Lower lobe of right lung (tissue), 2 donors: ENCODE data around the gene TSFM. TPM values are rescaled to one million over a fixed set of nuclear protein-coding genes. Genes with fewer than 3 reads are reported as not detected.

Experiments
- ATAC-seq, 2 donors: fragments of 200-7000 bp; cut with Tn5 transposase; one replicate each; pipeline ENCODE4 v1.9.1; 2020 to 2022; ENCODE audit warnings: mild to moderate bottlenecking in 2 of 2, moderate library complexity in 2 of 2
- DNase-seq: peaks from one replicate; pipeline ENCODE4 v3.0.0-alpha.2; 2020
- H3K27ac ChIP-seq: fragments of 200-600 bp; one replicate; pipeline ENCODE4 v1.8.0; 2022
- H3K27me3 ChIP-seq: fragments of 200-600 bp; one replicate; pipeline ENCODE4 v1.8.0; 2022; ENCODE audit warnings: low read depth
- H3K36me3 ChIP-seq: fragments of 200-600 bp; one replicate; pipeline ENCODE4 v1.8.0; 2022; ENCODE audit warnings: mild to moderate bottlenecking
- H3K4me1 ChIP-seq: fragments of 200-600 bp; one replicate; pipeline ENCODE4 v1.8.0; 2022
- H3K4me3 ChIP-seq: fragments of 200-600 bp; one replicate; pipeline ENCODE4 v1.8.0; 2022; ENCODE audit warnings: mild to moderate bottlenecking
- H3K9me3 ChIP-seq: fragments of 200-600 bp; one replicate; pipeline ENCODE4 v1.8.0; 2022
- intact Hi-C: fragments of 100-400 bp; cut with DNase I; formaldehyde crosslinking; loops from one replicate; pipeline ENCODE4 v1.11.0; 2022
- total RNA-seq: library from RNA; stranded (reverse); fragmentation: NEBNext Ultra II Directional; extraction: Animal tissue kit (Norgen Biotek cat#: 25700); gene quantifications from one replicate; pipeline ENCODE4 v1.2.1, GENCODE V29; 2021
- TF ChIP-seq, protein P1 (sequence below): fragments of 200-600 bp; IDR thresholded peaks from one replicate; pipeline ENCODE4 v1.8.0; 2022; ENCODE audit warnings: antibody characterized with exemption, mild to moderate bottlenecking
- donor health status: DM: no; HTN: yes; CAD: no; lungs with severe emphysema.

Gene TSFM
- total RNA-seq, 1 donor from 2014 or later = 22.6 TPM

DNA sequence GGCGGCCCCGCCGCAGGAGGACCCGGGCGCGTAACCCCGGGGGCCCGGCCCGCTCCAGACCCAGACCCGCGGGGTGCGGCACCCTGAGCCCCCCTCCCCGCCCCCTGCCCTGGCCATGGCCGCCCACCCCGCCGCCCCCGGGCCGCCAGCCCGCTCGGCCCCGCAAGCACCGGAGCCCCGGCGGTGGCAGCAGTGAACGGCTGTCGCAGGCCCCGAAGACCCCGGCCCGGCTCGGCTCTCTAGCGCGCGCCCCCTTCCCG is 27.5 kb upstream of the TSFM start:
- Histone ChIP-seq H3K4me3 (peak overlapping the region; percentile 64), H3K27me3 (no peaks in the 10 kb centered on the region), H3K4me1 (peaks cover 51% of the 10 kb centered on the region), H3K27ac (peak overlapping the region; percentile 78), H3K36me3 (peaks cover 29% of the 10 kb centered on the region), H3K9me3 (no peaks in the 10 kb centered on the region)
- intact Hi-C loops = no loop called here
- no peak for DNase-seq
- TF ChIP-seq, protein P1, sequence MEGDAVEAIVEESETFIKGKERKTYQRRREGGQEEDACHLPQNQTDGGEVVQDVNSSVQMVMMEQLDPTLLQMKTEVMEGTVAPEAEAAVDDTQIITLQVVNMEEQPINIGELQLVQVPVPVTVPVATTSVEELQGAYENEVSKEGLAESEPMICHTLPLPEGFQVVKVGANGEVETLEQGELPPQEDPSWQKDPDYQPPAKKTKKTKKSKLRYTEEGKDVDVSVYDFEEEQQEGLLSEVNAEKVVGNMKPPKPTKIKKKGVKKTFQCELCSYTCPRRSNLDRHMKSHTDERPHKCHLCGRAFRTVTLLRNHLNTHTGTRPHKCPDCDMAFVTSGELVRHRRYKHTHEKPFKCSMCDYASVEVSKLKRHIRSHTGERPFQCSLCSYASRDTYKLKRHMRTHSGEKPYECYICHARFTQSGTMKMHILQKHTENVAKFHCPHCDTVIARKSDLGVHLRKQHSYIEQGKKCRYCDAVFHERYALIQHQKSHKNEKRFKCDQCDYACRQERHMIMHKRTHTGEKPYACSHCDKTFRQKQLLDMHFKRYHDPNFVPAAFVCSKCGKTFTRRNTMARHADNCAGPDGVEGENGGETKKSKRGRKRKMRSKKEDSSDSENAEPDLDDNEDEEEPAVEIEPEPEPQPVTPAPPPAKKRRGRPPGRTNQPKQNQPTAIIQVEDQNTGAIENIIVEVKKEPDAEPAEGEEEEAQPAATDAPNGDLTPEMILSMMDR = no peak
- no peak for ATAC-seq

DNA sequence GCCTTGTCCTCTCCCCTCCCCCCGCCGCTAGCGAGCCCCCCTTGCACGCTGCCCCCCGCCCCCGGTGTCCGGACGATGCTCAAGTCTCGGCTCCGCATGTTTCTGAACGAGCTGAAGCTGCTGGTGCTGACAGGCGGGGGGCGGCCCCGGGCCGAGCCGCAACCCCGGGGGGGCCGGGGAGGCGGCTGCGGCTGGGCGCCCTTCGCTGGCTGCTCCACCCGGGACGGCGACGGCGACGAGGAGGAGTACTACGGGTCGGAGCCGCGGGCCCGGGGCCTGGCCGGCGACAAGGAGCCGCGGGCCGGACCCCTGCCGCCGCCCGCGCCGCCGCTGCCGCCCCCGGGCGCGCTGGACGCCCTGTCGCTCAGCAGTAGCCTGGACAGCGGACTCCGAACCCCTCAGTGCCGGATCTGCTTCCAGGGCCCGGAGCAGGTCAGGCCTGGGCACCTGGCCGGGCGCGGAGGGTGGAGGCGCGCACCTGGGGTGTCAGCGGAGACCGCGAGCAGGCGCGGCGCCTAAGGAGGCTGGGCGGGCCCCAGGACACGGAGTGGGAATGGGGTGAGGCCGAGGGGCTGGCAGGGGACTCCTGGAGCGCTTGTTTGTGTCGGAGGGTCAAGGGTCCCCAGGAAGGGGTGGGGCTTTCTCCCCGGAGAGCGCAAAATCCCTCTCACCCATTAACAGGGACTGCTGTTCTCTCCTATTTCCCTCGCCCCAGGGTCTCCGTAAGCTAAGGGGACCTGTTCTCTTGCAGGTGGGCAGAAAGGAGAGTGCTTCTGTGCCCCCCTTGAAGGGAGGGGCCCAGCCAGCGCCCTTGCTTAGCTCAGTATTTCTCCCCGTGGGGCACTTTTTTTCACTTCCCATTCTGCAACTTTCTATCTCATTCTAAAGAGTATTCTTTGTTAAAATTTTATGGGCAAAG is 26.9 kb upstream of the TSFM start:
- Histone ChIP-seq H3K9me3 (no peaks in the 10 kb centered on the region), H3K36me3 (peaks cover 23% of the 10 kb centered on the region), H3K4me3 (peak overlapping the region; percentile 64), H3K4me1 (peaks cover 46% of the 10 kb centered on the region), H3K27ac (peak overlapping the region; percentile 78), H3K27me3 (no peaks in the 10 kb centered on the region)
- DNase-seq (peak; percentile 66), ATAC-seq (peak; percentile 0 to 2)
- TF ChIP-seq, protein P1 = no peak
- intact Hi-C loops = no loop called here

DNA sequence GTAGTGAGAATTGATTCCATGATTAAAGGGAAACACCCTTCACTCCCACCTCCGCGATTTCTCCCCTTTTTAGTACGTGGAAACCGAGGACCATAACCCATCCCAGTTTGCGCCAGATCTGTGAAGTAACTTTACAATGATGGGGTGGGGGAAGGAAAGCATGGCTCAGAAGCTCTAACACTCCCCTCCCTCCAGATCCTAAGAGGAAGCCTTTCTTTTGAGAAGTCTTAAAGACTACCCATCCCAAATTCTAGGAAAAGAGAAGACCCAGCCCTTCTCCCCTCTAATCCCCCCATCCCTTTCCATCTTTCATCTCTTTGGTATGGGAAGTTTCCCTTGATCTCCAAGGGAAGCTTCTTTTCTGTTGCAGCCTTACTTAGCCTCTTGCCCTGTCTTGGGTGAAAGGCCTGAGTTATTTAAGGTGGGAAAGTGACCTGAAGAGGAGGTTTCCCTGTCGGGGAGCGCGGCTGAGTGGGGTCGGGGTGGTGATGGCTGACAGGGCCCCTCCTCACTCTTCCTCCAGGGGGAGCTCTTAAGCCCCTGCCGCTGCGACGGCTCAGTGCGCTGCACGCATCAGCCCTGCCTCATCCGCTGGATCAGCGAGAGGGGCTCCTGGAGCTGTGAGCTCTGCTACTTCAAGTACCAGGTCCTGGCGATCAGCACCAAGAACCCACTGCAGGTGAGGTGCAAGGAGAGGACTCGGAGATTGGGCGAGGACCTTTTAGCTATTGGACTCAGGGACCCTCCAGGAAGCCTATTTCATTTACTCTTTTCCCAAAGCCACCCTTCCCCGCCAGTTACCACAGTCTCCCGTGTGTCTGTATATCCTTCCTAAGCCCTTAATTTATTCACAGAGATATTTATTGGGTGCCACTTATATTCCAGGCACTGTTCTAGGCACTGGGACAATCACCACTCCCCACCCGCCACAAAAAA is 25.9 kb upstream of the TSFM start:
- DNase-seq = peak; percentile 72
- Histone ChIP-seq H3K4me1 (peaks cover 36% of the 10 kb centered on the region), H3K4me3 (peak overlapping the region; percentile 64), H3K27me3 (no peaks in the 10 kb centered on the region), H3K36me3 (peaks cover 22% of the 10 kb centered on the region), H3K9me3 (no peaks in the 10 kb centered on the region), H3K27ac (no peak overlapping the region)
- intact Hi-C loops = no loop called here
- TF ChIP-seq, protein P1 = peak; percentile 63
- no peak for ATAC-seq

DNA sequence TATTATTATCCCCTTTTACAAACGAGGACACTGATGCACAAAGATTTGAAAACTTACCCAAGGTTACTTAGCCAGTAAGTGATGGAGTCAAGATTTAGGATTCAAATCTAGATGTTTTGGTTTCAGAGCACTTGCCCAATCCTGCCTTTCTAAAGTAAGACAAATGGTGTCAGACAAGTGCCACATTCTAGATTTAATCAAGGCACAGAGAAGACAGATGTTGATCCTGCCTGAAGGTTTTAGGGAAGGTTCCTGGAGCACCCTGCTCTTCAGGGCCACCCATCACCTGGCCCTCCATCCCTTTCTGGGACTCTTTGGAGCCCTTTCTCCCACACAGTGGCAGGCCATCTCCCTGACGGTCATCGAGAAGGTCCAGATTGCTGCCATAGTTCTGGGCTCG is 24.8 kb upstream of the TSFM start:
- intact Hi-C loops = no loop called here
- DNase-seq (no peak), ATAC-seq (no peak)
- Histone ChIP-seq H3K4me3 (no peak overlapping the region), H3K4me1 (peaks cover 32% of the 10 kb centered on the region), H3K36me3 (peaks cover 22% of the 10 kb centered on the region), H3K9me3 (no peaks in the 10 kb centered on the region), H3K27ac (no peak overlapping the region), H3K27me3 (no peaks in the 10 kb centered on the region)
- TF ChIP-seq, protein P1 = no peak

DNA sequence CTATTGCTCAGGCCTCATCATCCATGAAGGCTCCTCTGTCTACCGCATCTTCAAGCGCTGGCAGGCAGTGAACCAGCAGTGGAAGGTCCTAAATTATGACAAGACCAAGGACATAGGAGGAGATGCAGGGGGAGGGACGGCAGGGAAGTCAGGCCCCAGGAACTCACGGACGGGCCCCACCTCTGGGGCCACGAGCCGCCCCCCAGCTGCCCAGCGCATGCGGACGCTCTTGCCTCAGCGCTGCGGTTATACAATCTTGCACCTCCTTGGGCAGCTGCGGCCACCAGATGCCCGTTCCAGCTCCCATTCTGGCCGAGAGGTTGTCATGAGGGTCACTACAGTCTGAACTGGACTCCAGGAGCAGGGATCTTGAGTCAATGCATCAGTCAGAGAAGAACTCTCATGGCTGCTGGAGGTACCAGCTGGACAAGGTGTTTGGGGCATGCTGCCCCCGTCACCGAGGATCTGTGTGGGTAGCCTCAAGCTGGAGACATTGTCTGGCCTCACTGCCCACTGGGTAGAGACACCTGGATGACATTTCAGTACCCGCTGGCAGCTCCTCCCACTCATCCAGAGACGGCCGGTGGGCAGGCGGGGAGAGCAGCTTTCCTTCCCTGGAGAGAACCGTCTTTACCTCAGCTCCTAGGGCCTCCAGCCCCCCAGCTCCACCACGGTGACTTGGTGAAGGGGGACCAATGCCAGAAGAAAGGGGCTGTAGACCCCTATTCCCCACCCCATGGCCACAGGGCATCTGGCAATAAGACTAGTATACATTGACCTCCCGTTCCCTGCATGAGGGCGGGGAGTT is 23.8 kb upstream of the TSFM start:
- intact Hi-C loops = no loop called here
- no peak for ATAC-seq
- Histone ChIP-seq H3K27me3 (peaks cover 6% of the 10 kb centered on the region), H3K4me3 (no peak overlapping the region), H3K27ac (no peak overlapping the region), H3K9me3 (no peaks in the 10 kb centered on the region), H3K36me3 (peaks cover 22% of the 10 kb centered on the region), H3K4me1 (peaks cover 22% of the 10 kb centered on the region)
- DNase-seq = no peak
- TF ChIP-seq, protein P1 = no peak
